HG03159 (cell line): ENCODE results near the gene NPY4R2.
"Not testable (repeated sequence)": the region's sequence is repeated elsewhere in the genome, so short reads cannot be mapped to it uniquely, and the experiment has no call there.

Experiments used
- ATAC-seq: cut with Tn5 transposase; IDR thresholded peaks from one replicate; pipeline ENCODE4 v1.9.1; 2021; ENCODE audit warnings: mild to moderate bottlenecking, moderate library complexity; ENCODE audit not compliant: unreplicated experiment

Gene NPY4R2, protein sequence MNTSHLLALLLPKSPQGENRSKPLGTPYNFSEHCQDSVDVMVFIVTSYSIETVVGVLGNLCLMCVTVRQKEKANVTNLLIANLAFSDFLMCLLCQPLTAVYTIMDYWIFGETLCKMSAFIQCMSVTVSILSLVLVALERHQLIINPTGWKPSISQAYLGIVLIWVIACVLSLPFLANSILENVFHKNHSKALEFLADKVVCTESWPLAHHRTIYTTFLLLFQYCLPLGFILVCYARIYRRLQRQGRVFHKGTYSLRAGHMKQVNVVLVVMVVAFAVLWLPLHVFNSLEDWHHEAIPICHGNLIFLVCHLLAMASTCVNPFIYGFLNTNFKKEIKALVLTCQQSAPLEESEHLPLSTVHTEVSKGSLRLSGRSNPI

GRCh38 chr10:47918475-47918874 is at the start of gene NPY4R2:
Gene NPY4R2, plus strand, starts transcription at chr10:47918662. Its CDS starts 3,326 bp downstream, at chr10:47921988.
- not testable (repeated sequence) for ATAC-seq

DNA sequence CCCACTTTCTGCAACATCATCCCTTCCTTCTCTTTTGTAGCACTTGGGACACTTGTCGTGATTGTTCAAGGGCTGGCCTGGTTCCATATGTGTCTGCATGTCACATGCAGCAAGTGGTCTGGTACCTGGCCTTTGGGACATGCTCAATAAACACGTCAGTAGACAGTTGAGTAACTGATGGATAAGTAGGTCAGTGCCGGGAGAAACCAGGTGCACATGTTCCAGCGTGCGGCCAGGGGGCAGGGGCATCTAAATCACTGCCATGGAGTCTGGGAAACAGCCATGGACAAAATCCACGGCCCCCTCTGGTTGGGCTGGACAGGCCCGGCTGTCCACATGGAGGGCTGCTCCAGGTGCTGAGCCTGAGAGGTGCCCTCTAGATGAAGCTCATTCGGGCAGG is 47.6 kb upstream of the NPY4R2 start:
- not testable (repeated sequence) for ATAC-seq

- ATAC-seq: not testable (repeated sequence)
These were observed 46.8 kb upstream of the NPY4R2 start for GRCh38 chr10:47871485-47872180.

- ATAC-seq: not testable (repeated sequence)
These were observed 46.2 kb upstream of the NPY4R2 start for GRCh38 chr10:47872236-47872635.

DNA sequence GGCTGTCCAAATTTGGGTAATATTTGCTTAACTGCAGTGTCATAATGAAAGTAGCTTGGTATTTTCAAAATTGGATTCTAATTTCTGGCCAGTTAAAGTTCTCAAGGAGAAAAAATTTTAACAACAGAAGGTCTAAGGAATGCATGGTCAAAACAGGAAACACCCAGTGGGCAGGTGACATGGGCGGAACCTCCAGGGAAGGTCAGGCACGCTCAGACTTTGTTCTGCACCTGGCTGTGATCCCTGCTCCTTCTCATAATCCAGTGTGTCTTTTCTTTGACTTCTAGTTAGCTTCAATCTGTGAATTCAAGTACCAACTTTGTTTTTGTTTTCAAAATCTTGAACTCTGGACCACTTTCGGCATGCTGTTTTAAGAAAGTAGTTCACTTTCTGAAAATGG is 34.2 kb upstream of the NPY4R2 start:
- ATAC-seq: not testable (repeated sequence)

GRCh38 chr10:47884934-47885333 is 33.5 kb upstream of the NPY4R2 start:
- ATAC-seq: not testable (repeated sequence)

GRCh38 chr10:47886356-47886755 is 32.1 kb upstream of the NPY4R2 start:
- ATAC-seq: not testable (repeated sequence)

DNA sequence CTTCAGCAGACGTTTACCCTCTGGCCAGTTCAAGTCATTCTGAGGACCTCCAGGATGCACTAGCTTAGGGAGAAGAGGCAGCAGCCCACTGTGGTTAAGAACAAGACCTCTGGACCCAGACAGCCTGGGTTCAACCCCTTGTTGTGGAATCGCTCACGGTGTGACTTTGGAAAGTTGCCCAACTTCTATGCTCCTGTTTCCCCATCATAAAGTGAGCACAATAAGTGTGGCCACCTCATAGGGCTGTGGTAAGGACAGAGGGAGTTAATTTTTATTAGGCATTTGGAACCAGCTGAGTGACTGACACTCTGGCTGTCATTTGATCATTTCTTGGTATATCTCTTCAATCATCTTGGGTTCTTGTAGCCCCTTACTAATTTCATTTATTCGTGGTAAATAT is 31.6 kb upstream of the NPY4R2 start:
- not testable (repeated sequence) for ATAC-seq

DNA sequence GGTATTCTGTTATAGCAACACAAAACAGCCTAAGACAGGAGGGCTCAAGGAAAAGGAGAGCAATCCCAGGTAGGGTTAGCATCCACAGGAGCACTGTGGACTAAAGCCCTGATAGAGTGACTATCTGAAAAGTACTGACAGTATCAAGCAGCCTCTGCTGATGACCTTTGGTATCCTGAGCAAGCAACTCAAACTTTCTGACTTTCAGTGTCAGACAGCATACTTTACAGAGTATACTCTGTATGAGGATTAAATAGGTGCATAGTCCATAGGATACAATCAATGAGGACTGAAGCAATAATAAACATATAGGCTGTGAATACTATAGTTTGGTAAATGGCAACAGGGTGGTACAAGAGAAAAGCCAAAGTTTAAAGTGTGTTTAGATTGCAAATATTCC is 27.7 kb upstream of the NPY4R2 start:
- ATAC-seq: not testable (repeated sequence)

DNA sequence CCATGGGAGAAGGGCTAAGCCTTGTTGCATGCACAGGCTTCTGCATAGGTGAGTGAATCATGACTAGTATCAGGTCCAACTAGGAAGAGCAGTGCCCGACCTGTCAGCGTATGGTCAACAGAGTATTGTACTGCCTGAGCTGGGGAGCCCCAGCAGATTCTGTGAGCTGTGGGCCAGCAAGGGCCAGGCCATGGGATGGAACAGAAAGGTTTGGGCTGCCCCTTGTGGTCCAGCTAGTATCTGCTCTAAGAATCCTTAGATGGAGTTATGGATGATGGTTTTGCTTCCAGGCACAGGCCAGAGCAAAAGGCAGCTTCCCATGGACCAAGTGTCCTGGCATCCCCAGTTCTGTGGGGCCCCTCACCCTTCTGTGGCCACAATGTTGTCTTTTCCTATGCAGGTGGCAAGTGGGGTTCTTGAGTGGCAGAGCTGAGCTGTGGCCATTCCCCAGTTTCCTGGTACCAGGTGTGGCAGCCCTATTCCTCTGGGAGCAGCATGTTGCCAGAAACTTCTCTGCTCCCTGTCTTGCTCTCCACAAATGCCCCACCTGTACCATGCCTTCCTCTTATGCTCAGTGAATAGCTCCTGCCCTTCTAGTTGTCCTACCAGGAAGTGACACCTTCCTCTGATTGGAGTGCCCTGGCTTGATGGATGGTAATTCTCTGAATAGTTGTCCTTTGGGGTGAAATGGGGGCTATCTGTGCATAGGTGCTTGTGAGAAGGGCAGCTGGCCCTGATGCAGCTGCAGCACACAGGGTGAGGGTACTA is 25.8 kb upstream of the NPY4R2 start:
- not testable (repeated sequence) for ATAC-seq

DNA sequence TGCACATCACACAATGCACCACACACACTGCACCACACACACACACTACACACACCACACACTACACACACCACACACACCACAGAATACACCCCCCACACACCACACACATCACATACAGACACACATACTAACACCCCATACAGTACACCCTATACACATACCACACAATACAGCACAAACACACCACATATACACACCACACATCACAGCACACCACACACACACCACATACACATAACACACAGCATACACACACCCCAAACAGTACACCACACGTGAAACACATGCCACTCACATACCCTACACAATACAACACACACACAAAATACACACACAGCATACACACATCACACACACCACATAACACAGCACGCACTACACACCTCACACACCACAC is 23.9 kb upstream of the NPY4R2 start:
- ATAC-seq: not testable (repeated sequence)

GRCh38 chr10:47897813-47898212 is 20.6 kb upstream of the NPY4R2 start:
- not testable (repeated sequence) for ATAC-seq

DNA sequence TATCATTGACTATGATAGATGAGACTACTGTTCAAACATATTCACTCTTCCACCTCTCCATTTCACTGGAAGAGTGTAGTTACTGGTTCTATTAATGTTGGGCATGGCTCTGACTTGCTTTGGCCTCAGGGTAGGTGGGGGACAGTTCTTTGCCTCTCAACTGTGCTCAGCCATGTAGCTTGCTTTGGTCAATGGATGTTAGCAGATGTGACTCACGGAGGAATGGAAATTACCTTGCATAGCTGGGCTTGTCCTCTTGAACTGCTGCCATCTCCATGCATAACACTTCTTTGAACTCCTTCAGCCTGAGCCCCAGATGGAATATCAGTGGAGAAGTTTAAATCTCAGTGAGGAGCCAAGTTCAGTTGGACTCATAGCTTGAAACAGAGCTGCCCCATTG is 9.1 kb upstream of the NPY4R2 start:
- ATAC-seq: not testable (repeated sequence)

DNA sequence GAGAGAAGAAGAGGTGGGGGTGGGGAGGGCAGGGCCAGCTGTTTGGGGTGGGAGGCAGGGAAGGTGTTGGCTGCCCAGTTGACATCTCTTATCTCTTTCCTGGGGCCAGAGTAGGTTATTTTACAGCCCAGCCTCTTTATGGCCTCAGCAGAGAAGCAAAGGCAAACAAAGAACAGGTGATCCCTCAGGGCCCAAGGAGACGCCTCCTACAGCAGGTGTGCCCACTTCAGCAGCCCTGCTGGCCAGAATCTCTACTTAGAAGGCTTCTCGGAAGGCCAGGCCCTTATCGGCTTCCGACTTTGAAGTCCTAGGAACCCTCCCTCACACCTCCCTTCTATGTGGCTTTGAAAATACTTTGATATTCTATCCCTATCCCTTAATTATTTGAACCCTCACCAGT is 8.0 kb upstream of the NPY4R2 start:
- ATAC-seq: not testable (repeated sequence)

DNA sequence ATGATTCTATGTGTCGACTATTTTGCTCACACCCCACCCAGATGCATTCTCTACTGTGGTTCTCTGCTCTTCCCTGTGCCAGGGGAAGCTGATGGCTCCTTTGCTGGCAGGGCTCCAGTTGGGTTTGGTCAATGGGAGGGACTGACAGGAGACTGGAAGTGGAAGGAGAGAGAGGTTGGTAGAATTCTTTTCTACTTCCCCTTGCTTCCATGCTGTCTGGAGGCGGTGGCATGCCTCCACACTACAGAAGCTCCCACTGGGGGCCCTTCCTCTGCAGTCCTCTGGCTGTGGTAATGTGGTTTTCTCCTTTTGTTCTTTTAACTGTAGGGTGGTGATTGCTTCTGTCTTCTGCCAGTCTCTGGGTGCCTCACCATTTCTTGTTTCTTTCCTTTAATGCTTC is 4.4 kb upstream of the NPY4R2 start:
- not testable (repeated sequence) for ATAC-seq

- not testable (repeated sequence) for ATAC-seq
These were observed 2.5 kb upstream of the NPY4R2 start for GRCh38 chr10:47915849-47916548.

DNA sequence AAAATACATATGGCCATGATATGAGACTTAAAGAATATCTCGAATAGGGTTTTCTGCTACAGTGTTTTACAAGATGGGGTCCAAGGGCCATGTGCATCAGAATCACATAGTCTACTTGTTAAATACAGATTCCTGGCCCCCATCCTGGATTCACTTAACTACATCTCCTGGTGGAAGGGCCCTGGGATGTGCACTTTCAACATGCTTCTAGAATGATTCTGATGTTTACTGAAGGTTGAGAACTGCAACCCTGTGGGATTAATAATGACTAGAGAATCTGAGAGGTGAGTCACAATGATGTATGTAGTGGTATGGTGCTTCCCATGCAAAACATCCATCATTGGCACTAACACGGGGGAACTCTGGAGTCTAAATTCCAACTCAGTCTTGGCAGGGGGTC is 2.1 kb downstream of the NPY4R2 start:
- not testable (repeated sequence) for ATAC-seq

DNA sequence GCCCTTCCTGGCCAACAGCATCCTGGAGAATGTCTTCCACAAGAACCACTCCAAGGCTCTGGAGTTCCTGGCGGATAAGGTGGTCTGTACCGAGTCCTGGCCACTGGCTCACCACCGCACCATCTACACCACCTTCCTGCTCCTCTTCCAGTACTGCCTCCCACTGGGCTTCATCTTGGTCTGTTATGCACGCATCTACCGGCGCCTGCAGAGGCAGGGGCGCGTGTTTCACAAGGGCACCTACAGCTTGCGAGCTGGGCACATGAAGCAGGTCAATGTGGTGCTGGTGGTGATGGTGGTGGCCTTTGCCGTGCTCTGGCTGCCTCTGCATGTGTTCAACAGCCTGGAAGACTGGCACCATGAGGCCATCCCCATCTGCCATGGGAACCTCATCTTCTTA is 4.0 kb downstream of the NPY4R2 start:
- not testable (repeated sequence) for ATAC-seq

DNA sequence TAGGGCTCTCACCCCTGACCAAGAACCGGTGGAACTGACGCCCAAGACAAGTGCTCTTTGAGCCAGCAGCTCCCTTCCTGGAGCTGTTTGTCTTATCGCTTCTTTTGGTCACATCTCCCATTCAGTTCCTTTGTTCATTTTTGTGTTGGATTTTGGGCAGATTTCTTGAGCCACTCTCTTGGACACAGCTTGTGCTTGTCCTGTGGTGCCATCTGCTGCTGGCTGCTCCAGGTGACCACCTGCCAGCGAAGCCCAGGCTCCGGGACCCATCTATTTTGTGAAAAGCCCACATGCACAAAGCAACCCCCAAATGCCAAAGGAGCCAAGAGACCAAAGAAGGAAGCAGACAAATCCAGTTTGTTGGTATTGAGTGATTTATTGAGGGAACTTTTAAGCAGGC is 6.2 kb downstream of the NPY4R2 start:
- not testable (repeated sequence) for ATAC-seq

GRCh38 chr10:47927147-47927916 is 8.9 kb downstream of the NPY4R2 start:
- ATAC-seq: not testable (repeated sequence)
